HepG2 (cell line): Measurements from ENCODE around the gene OR52B2.
"Not testable (repeated sequence)": the region's sequence is repeated elsewhere in the genome, so short reads cannot be mapped to it uniquely, and the experiment has no call there.

Source experiments
- CHD2 ChIP-seq: IDR thresholded peaks from 2 replicates; pipeline ENCODE4 v1.6.1; 2011; ENCODE audit warnings: low read depth, low read length, improper control_type of control experiment
- CTCF ChIP-seq: sonication (generic); formaldehyde crosslinking; IDR thresholded peaks from 2 replicates; pipeline ENCODE4 v1.5.0; 2020; ENCODE audit warnings: mild to moderate bottlenecking, missing genetic modification reagents, moderate library complexity
- HNRNPK ChIP-seq: fragments of 200-400 bp; formaldehyde crosslinking; IDR thresholded peaks from 2 replicates; pipeline ENCODE4 v1.6.1; 2018; ENCODE audit warnings: low read length, low read depth, moderate library complexity, mild to moderate bottlenecking; ENCODE audit not compliant: poor library complexity, severe bottlenecking
- POLR2A ChIP-seq, 2 experiments: IDR thresholded peaks; 2 replicates each; pipeline ENCODE4 v1.6.1; 2011; ENCODE audit warnings: low read depth in 2 of 2, low read length in 2 of 2, mild to moderate bottlenecking in 1 of 2, moderate library complexity in 1 of 2; ENCODE audit not compliant: insufficient read depth in 1 of 2
- RNF2 ChIP-seq: fragments of 450-650 bp; conservative IDR thresholded peaks from 2 replicates; pipeline ENCODE4 v1.6.1; 2016; ENCODE audit warnings: low read depth
- TBP ChIP-seq: sonication (generic); formaldehyde crosslinking; IDR thresholded peaks from 2 replicates; pipeline ENCODE4 v1.5.0; 2020; ENCODE audit warnings: missing genetic modification reagents
- TCF7L2 ChIP-seq: IDR thresholded peaks from 2 replicates; pipeline ENCODE4 v1.6.1; 2011; ENCODE audit warnings: mild to moderate bottlenecking, low read depth, low read length, moderate library complexity
- TRIM24 ChIP-seq: sonication (generic); formaldehyde crosslinking; IDR thresholded peaks from 2 replicates; pipeline ENCODE4 v1.8.0; 2022; ENCODE audit warnings: mild to moderate bottlenecking, missing genetic modification reagents
- ZBTB10 ChIP-seq: sonication (generic); formaldehyde crosslinking; IDR thresholded peaks from 2 replicates; pipeline ENCODE4 v1.4.0; 2020; ENCODE audit warnings: missing genetic modification reagents, borderline replicate concordance
- ZNF207 ChIP-seq: fragments of 450-650 bp; IDR thresholded peaks from 2 replicates; pipeline ENCODE4 v1.6.1; 2016; ENCODE audit warnings: antibody characterized with exemption, borderline replicate concordance
- TF ChIP-seq, protein P1 (sequence below): sonication (generic); formaldehyde crosslinking; IDR thresholded peaks from 2 replicates; pipeline ENCODE4 v1.4.0; 2020; ENCODE audit warnings: missing genetic modification reagents
- TF ChIP-seq, protein P2 (sequence below): sonication (generic); formaldehyde crosslinking; IDR thresholded peaks from 2 replicates; pipeline ENCODE4 v1.4.0; 2020; ENCODE audit warnings: mild to moderate bottlenecking, missing genetic modification reagents, borderline replicate concordance
- TF ChIP-seq, protein P3 (sequence below): sonication (generic); formaldehyde crosslinking; IDR thresholded peaks from 2 replicates; pipeline ENCODE4 v1.5.0; 2020; ENCODE audit warnings: mild to moderate bottlenecking, missing genetic modification reagents, borderline replicate concordance

- not testable (repeated sequence) for TF ChIP-seq ZNF207; TCF7L2; ZBTB10; RNF2; CTCF (CRISPR knock-in tag); CHD2; POLR2A (IDR thresholded peaks at IDR 0.05; ENCODE audit: insufficient read depth in 1 of 2, low read depth in 2 of 2, low read length in 2 of 2); TRIM24 (CRISPR knock-in tag); TBP (CRISPR knock-in tag); HNRNPK
- TF ChIP-seq, protein P1, sequence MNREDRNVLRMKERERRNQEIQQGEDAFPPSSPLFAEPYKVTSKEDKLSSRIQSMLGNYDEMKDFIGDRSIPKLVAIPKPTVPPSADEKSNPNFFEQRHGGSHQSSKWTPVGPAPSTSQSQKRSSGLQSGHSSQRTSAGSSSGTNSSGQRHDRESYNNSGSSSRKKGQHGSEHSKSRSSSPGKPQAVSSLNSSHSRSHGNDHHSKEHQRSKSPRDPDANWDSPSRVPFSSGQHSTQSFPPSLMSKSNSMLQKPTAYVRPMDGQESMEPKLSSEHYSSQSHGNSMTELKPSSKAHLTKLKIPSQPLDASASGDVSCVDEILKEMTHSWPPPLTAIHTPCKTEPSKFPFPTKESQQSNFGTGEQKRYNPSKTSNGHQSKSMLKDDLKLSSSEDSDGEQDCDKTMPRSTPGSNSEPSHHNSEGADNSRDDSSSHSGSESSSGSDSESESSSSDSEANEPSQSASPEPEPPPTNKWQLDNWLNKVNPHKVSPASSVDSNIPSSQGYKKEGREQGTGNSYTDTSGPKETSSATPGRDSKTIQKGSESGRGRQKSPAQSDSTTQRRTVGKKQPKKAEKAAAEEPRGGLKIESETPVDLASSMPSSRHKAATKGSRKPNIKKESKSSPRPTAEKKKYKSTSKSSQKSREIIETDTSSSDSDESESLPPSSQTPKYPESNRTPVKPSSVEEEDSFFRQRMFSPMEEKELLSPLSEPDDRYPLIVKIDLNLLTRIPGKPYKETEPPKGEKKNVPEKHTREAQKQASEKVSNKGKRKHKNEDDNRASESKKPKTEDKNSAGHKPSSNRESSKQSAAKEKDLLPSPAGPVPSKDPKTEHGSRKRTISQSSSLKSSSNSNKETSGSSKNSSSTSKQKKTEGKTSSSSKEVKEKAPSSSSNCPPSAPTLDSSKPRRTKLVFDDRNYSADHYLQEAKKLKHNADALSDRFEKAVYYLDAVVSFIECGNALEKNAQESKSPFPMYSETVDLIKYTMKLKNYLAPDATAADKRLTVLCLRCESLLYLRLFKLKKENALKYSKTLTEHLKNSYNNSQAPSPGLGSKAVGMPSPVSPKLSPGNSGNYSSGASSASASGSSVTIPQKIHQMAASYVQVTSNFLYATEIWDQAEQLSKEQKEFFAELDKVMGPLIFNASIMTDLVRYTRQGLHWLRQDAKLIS (CRISPR knock-in tag), result not testable (repeated sequence)
- TF ChIP-seq, protein P2, sequence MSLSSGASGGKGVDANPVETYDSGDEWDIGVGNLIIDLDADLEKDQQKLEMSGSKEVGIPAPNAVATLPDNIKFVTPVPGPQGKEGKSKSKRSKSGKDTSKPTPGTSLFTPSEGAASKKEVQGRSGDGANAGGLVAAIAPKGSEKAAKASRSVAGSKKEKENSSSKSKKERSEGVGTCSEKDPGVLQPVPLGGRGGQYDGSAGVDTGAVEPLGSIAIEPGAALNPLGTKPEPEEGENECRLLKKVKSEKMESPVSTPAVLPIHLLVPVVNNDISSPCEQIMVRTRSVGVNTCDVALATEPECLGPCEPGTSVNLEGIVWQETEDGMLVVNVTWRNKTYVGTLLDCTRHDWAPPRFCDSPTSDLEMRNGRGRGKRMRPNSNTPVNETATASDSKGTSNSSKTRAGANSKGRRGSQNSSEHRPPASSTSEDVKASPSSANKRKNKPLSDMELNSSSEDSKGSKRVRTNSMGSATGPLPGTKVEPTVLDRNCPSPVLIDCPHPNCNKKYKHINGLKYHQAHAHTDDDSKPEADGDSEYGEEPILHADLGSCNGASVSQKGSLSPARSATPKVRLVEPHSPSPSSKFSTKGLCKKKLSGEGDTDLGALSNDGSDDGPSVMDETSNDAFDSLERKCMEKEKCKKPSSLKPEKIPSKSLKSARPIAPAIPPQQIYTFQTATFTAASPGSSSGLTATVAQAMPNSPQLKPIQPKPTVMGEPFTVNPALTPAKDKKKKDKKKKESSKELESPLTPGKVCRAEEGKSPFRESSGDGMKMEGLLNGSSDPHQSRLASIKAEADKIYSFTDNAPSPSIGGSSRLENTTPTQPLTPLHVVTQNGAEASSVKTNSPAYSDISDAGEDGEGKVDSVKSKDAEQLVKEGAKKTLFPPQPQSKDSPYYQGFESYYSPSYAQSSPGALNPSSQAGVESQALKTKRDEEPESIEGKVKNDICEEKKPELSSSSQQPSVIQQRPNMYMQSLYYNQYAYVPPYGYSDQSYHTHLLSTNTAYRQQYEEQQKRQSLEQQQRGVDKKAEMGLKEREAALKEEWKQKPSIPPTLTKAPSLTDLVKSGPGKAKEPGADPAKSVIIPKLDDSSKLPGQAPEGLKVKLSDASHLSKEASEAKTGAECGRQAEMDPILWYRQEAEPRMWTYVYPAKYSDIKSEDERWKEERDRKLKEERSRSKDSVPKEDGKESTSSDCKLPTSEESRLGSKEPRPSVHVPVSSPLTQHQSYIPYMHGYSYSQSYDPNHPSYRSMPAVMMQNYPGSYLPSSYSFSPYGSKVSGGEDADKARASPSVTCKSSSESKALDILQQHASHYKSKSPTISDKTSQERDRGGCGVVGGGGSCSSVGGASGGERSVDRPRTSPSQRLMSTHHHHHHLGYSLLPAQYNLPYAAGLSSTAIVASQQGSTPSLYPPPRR (CRISPR knock-in tag), result not testable (repeated sequence)
- TF ChIP-seq, protein P3, sequence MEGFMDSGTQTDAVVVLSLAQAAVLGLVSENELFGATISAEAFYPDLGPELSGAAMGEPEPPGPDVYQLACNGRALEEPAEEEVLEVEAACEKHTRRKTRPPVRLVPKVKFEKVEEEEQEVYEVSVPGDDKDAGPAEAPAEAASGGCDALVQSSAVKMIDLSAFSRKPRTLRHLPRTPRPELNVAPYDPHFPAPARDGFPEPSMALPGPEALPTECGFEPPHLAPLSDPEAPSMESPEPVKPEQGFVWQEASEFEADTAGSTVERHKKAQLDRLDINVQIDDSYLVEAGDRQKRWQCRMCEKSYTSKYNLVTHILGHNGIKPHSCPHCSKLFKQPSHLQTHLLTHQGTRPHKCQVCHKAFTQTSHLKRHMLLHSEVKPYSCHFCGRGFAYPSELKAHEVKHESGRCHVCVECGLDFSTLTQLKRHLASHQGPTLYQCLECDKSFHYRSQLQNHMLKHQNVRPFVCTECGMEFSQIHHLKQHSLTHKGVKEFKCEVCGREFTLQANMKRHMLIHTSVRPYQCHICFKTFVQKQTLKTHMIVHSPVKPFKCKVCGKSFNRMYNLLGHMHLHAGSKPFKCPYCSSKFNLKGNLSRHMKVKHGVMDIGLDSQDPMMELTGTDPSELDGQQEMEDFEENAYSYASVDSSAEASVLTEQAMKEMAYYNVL (CRISPR knock-in tag), result not testable (repeated sequence)
Observed at GRCh38 chr11:6135936-6136335, 34.2 kb downstream of the OR52B2 start.
